ENCODE data around the gene CA10. TPM values are rescaled to one million over a fixed set of nuclear protein-coding genes. Genes with fewer than 3 reads are reported as not detected.

The CA10 gene
- total and polyA plus RNA-seq, 2 of the 4 experiments (the other 2 are of a cell fraction), result not detected

DNA sequence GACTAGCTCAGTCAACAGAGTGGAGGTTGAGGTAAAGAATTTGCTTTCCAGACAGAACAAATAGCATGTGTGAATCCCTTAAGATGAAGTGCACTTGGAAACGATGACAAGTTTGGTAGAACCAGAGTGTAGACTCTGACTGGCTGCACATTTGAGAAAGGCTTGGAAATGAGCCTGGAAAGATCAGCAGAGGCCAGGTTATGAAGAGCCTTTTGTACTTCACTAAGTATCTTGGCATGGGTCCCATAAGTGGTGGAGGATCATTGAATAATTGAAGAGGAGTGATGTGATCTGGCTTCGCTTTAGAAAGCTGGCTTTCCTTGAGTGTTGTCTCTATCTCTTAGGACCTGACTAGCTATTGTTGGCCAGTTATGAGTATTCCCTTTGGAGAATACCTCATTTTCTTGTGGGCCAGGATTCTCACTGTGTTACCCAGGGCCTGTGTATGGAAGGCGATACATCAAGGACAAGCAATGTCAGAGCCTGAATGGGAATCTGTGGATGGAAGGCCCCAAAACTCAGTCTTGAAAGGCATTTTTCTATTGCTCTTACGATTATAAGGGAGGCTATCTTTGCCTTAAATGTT, 568.4 kb downstream of the CA10 start:
- in situ Hi-C loops (cut with MboI; ENCODE audit: low sequenced_read_pairs), result no loop called here

More for the DNA sequence above, 568.4 kb downstream of the CA10 start:
- intact Hi-C loops (cut with micrococcal nuclease) (no loop called here), dilution Hi-C loops (cut with HindIII; ENCODE audit: low sequenced_read_pairs, unreplicated experiment) (no loop called here)
- Histone ChIP-seq H2AK9ac (replicated peaks; ENCODE audit: low read depth, low read length, poor library complexity) (no peak overlapping the region), H2BK15ac (ENCODE audit: low read depth, low read length) (no peak overlapping the region), H4K20me1 (ENCODE audit: insufficient read depth, low read length) (no peaks in the 10 kb centered on the region), H3K4ac (ENCODE audit: low read depth, low read length) (no peak overlapping the region), H3K18ac (ENCODE audit: low read depth, low read length) (no peak overlapping the region), H3K4me2 (ENCODE audit: low read depth, low read length) (no peak overlapping the region), H2BK20ac (ENCODE audit: low read depth, low read length) (no peak overlapping the region), H3K9ac (ENCODE audit: low read depth, low read length) (no peak overlapping the region), H3K27ac (ENCODE audit: insufficient read depth, low read length) (no peak overlapping the region), H2AK5ac (ENCODE audit: low read depth, low read length) (no peak overlapping the region), H3K79me1 (ENCODE audit: low read depth in 1 of 2, low read length in 2 of 2) (no peaks in the 10 kb centered on the region), H3K4me1 (ENCODE audit: control insufficient read depth, insufficient read depth, low read length) (no peaks in the 10 kb centered on the region), H3K14ac (replicated peaks; ENCODE audit: low read depth, low read length) (no peak overlapping the region), H2BK120ac (ENCODE audit: low read depth, low read length) (no peak overlapping the region), H3K23ac (ENCODE audit: low read depth, low read length) (no peak overlapping the region), H3K56ac (ENCODE audit: extremely low read depth, insufficient read depth, low read length) (no peak overlapping the region), H3K9me3 (ENCODE audit: control insufficient read depth, insufficient read depth, low read length) (peaks cover 8% of the 10 kb centered on the region), H4K8ac (ENCODE audit: low read depth in 2 of 2, low read length in 2 of 2) (no peak overlapping the region), H2AFZ (replicated peaks; ENCODE audit: low read length, poor library complexity) (no peak overlapping the region), H3K4me3 (ENCODE audit: insufficient read depth, low read depth, low read length) (no peak overlapping the region), H4K5ac (ENCODE audit: low read depth, low read length) (no peak overlapping the region), H4K91ac (ENCODE audit: insufficient read depth, low read depth, low read length) (no peak overlapping the region), H2BK5ac (ENCODE audit: low read depth, low read length, poor library complexity, severe bottlenecking) (no peak overlapping the region), H3K36me3 (ENCODE audit: control insufficient read depth, insufficient read depth, low read length) (no peaks in the 10 kb centered on the region), H3K9me1 (ENCODE audit: insufficient read depth, low read length) (no peaks in the 10 kb centered on the region), H3K27me3 (ENCODE audit: control insufficient read depth, insufficient read depth, low read length) (no peaks in the 10 kb centered on the region)
- ChIA-PET POLR2A (ENCODE audit: unreplicated experiment) (no interaction called here), CTCF (no interaction called here)
- DNase-seq (no peak), ATAC-seq (ENCODE audit: low read depth) (no peak)
- TF ChIP-seq NFE2L2 (IDR thresholded peaks at IDR 0.05; ENCODE audit: low read depth, low read length), result no peak
- TF ChIP-seq CEBPB (IDR thresholded peaks at IDR 0.05; ENCODE audit: low read depth, low read length), result no peak
- no peak for TF ChIP-seq MXI1 (IDR thresholded peaks at IDR 0.05; ENCODE audit: borderline replicate concordance, low read depth, low read length)
- TF ChIP-seq BHLHE40 (IDR thresholded peaks at IDR 0.05; ENCODE audit: low read depth, low read length), result no peak
- TF ChIP-seq RAD21 (IDR thresholded peaks at IDR 0.05; ENCODE audit: low read length), result no peak
- TF ChIP-seq RFX5 (IDR thresholded peaks at IDR 0.05; ENCODE audit: low read depth, low read length), result no peak
- TF ChIP-seq POLR2A (IDR thresholded peaks at IDR 0.05; ENCODE audit: low read depth, low read length), result no peak
- TF ChIP-seq, protein P1, sequence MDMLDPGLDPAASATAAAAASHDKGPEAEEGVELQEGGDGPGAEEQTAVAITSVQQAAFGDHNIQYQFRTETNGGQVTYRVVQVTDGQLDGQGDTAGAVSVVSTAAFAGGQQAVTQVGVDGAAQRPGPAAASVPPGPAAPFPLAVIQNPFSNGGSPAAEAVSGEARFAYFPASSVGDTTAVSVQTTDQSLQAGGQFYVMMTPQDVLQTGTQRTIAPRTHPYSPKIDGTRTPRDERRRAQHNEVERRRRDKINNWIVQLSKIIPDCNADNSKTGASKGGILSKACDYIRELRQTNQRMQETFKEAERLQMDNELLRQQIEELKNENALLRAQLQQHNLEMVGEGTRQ (IDR thresholded peaks at IDR 0.05; ENCODE audit: low read depth, low read length), result no peak
- no peak for TF ChIP-seq RCOR1 (IDR thresholded peaks at IDR 0.05; ENCODE audit: insufficient replicate concordance, low read length)
- TF ChIP-seq CHD1 (IDR thresholded peaks at IDR 0.05; ENCODE audit: low read depth, low read length), result no peak
- TF ChIP-seq MAFK (IDR thresholded peaks at IDR 0.05; ENCODE audit: low read depth, low read length), result no peak
- TF ChIP-seq, protein P2, sequence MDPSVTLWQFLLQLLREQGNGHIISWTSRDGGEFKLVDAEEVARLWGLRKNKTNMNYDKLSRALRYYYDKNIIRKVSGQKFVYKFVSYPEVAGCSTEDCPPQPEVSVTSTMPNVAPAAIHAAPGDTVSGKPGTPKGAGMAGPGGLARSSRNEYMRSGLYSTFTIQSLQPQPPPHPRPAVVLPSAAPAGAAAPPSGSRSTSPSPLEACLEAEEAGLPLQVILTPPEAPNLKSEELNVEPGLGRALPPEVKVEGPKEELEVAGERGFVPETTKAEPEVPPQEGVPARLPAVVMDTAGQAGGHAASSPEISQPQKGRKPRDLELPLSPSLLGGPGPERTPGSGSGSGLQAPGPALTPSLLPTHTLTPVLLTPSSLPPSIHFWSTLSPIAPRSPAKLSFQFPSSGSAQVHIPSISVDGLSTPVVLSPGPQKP (IDR thresholded peaks at IDR 0.05; ENCODE audit: borderline replicate concordance, low read depth, low read length), result no peak
- no peak for TF ChIP-seq SMC3 (IDR thresholded peaks at IDR 0.05; ENCODE audit: low read depth, low read length)
- TF ChIP-seq, protein P3, sequence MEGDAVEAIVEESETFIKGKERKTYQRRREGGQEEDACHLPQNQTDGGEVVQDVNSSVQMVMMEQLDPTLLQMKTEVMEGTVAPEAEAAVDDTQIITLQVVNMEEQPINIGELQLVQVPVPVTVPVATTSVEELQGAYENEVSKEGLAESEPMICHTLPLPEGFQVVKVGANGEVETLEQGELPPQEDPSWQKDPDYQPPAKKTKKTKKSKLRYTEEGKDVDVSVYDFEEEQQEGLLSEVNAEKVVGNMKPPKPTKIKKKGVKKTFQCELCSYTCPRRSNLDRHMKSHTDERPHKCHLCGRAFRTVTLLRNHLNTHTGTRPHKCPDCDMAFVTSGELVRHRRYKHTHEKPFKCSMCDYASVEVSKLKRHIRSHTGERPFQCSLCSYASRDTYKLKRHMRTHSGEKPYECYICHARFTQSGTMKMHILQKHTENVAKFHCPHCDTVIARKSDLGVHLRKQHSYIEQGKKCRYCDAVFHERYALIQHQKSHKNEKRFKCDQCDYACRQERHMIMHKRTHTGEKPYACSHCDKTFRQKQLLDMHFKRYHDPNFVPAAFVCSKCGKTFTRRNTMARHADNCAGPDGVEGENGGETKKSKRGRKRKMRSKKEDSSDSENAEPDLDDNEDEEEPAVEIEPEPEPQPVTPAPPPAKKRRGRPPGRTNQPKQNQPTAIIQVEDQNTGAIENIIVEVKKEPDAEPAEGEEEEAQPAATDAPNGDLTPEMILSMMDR (conservative IDR thresholded peaks at IDR 0.05; ENCODE audit: low read depth, low read length), result no peak
- no peak for TF ChIP-seq MAZ (IDR thresholded peaks at IDR 0.05; ENCODE audit: borderline replicate concordance, low read depth, low read length)
- no peak for TF ChIP-seq FOS (IDR thresholded peaks at IDR 0.05; ENCODE audit: low read depth, low read length)
- no TSS peak for BruUV-seq (replicated peaks)
- 44% methylated on average over 3 of the region's 4 CpGs; no CpG with 5 or more reads in 1 of the 2 experiments for WGBS, 2 experiments (ENCODE audit: extremely low coverage in 2 of 2, insufficient read length in 1 of 2)
